GM19239 (cell line): ENCODE measurements around the gene DDI2.
"Not testable (repeated sequence)": the region's sequence is repeated elsewhere in the genome, so short reads cannot be mapped to it uniquely, and the experiment has no call there.

Experiments used
- DNase-seq: peaks from one replicate; pipeline ENCODE4 v3.0.0; 2011; ENCODE audit warnings: low spot score; ENCODE audit not compliant: insufficient read length
- FAIRE-seq: peaks from 2 replicates; lab custom pipeline; 2011; peaks lifted over from hg19 to GRCh38; lab: Jason Lieb, UNC

Gene DDI2

GRCh38 chr1:15604400-15604799 lies 12.9 kb upstream of the DDI2 start:
- not testable (repeated sequence) for DNase-seq, FAIRE-seq

- FAIRE-seq (no peak), DNase-seq (no peak)
Observed at GRCh38 chr1:15605398-15606383, 11.6 kb upstream of the DDI2 start.

GRCh38 chr1:15609631-15610030 lies 7.6 kb upstream of the DDI2 start:
- DNase-seq (no peak), FAIRE-seq (no peak)

DNA sequence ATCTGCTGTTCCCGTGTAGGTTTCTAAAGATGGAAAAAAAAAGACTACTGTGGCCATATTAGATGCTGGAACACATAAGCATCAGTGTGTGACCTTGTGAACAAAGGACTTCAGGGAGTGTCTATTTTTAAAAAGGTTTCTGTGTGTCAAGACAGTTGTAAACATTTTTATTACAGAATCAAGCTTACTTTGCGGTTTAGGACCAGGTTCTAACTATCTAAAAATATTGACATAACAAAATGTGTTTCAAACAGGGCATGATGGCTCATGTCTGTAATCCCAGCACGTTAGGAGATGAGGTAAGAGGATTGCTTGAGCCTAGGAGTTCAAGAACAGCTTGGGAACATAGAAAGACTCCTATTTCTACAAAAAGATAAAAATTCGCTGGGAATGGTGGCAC lies 7.1 kb upstream of the DDI2 start:
- FAIRE-seq (no peak), DNase-seq (no peak)

- DNase-seq (no peak), FAIRE-seq (peak; percentile 4)
Observed at GRCh38 chr1:15616373-15617172, 685 bp upstream of the DDI2 start.

DNA sequence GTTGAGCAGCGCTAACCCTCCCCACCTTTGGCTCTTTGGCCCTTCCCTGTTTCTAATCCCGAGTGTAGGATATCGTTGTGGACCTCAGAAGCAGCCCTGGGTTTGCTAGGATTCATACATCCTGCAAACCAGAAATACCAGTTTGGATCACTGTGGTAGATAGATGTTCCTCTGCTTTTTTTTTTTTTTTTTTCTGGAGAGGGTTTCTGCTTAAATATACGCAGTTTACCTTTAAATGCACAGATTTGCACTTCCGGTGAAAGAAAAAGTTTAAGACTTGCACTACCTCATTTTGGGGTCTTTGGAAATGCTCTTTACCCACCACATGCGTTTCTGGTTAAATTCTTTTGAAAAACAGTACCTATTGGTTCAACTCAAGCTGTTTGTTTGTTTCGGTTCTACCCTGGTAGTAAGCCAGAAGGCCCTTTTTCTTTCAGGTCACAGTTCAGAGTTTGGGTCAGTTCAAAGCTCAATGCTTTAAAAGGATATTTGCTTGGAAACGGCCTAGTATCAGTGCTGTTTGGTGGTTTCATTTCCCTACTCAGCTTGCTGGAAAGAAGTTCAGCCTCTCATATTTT lies 908 bp downstream of the DDI2 start:
- DNase-seq, result peak; percentile 53

DNA sequence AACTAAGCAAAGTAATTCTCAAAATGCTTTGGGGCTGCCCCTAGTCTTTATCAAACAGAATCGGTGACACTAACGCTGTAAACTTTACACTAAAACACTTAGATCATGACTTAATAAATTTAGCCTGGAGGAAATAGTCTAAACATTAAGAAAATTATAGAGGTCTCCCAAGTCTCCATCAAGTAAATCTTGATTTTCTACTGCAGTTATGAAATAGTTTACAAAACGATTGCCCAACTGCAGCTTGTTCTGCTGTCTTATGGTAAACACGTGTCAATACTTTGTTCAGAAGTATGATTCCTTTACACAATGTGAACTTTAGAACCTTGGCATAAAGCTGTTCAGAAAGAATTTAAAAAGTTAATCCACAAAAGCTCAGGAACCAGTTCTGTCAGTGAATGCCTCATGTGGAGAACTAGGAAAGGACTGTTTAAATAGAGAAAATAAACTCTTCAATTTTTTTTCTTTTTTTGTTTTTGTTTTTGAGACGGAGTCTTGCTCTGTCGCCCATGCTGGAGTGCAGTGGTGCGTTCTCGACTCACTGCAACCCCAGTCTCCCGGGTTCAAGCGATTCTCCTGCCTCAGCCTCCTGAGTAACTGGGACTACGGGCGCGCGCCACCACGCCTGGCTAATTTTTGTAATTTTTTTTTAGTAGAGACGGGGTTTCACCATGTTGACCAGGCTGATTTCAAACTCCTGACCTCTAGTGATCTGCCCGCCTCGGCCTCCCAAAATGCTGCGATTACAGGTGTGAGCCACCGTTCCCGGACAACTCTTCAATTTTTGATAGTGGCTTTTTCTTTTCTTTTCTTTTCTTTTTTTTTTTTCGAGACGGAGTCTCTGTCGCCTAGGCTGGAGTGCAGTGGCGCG lies 1.6 kb downstream of the DDI2 start:
- no peak for FAIRE-seq
- DNase-seq, result no peak

More for the DNA sequence above, 908 bp downstream of the DDI2 start:
- peak; percentile 80 for FAIRE-seq

DNA sequence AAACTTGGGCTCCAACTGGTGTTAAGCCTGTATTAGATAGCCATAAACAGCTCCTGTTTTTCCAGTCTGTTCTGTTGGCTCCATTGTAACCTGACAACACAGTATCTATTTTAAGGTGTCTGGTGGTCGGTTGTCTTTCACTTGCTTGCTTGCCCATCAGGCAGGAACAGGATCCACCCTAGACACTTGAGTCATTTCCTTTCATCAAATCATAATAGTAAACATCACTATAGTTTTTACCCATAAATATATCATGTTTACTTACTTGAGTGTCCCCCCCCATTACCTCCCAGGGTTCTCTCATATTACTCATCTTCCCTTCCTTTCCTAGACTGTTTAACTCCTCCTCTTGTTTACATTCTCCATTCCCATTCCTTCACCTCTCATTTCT lies 2.9 kb downstream of the DDI2 start:
- no peak for DNase-seq
- FAIRE-seq, result no peak

DNA sequence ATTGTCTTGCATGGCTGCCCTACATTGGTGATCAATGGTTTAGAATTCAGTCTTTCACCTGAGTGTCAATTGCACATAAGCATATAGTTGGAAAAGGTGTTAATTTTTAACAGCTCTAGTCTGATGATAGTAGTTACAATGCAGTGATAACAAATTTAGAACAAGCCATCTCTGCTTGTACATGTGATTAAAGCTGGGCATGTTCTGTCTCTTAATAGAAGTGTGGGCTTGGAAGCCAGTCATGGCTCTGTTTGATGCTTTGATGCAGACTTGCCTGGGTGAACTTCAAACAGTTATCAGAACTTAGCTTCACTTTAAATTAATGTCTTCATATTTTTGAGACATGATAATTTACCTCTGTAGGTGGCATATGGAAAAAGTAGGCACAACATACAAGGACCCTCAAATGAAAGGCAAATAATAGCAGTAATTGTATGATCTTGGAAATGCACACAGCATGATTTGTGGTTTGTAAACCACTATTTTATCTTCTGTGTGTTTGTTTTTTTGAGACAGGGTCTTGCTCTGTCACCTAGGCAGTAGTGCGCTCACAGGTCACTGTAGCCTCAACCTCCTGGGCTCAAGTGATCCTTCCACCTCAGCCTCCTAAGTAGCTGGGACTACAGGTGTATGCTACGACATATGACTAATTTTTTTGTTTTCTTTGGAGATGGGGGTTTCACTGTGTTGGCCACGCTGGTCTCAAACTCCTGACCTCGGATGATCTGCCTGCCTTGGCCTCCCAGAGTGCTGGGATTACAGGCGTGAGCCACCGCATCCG lies 3.8 kb downstream of the DDI2 start:
- no peak for DNase-seq
- FAIRE-seq, result no peak

DNA sequence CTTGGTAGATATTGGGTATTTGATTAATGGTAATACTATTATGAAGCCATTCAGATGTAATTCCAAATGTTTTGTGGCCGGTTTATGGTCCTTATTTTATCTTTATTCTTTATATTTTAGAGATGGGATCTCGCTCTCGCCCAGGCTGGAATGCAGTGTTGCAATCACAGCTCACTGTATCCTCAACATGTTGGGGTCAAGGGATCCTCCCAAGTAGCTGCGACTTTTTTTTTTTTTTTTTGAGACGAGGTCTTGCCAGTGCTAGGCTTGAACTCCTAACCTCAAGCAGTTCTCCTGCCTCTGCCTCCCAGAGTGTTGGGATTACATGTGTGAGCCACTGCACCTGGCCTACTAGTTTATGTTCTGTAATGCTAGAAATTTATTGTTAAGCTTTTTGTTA lies 4.7 kb downstream of the DDI2 start:
- FAIRE-seq (no peak), DNase-seq (no peak)

GRCh38 chr1:15622712-15623373 lies 5.6 kb downstream of the DDI2 start:
- FAIRE-seq, result no peak
- DNase-seq, result no peak

DNA sequence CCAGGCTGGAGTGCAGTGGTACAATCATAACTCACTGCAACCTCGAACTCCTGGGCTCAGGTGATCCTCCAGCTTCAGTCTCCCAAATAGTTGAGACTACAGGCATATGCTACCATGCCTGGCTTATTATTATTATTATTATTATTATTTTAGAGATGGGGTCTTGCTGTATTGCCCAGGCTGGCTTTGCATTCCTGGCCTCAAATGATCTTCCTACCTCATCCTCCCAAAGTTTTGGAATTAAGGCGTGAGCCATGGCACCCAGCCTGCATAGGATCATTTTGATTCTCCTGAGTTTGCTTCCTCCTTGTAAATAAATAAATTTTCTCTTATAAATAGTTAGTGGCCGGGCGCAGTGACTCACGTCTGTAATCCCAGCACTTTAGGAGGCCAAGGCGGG lies 6.2 kb downstream of the DDI2 start:
- DNase-seq, result no peak
- no peak for FAIRE-seq

GRCh38 chr1:15624133-15624714 lies 7.0 kb downstream of the DDI2 start:
- DNase-seq (no peak), FAIRE-seq (no peak)

DNA sequence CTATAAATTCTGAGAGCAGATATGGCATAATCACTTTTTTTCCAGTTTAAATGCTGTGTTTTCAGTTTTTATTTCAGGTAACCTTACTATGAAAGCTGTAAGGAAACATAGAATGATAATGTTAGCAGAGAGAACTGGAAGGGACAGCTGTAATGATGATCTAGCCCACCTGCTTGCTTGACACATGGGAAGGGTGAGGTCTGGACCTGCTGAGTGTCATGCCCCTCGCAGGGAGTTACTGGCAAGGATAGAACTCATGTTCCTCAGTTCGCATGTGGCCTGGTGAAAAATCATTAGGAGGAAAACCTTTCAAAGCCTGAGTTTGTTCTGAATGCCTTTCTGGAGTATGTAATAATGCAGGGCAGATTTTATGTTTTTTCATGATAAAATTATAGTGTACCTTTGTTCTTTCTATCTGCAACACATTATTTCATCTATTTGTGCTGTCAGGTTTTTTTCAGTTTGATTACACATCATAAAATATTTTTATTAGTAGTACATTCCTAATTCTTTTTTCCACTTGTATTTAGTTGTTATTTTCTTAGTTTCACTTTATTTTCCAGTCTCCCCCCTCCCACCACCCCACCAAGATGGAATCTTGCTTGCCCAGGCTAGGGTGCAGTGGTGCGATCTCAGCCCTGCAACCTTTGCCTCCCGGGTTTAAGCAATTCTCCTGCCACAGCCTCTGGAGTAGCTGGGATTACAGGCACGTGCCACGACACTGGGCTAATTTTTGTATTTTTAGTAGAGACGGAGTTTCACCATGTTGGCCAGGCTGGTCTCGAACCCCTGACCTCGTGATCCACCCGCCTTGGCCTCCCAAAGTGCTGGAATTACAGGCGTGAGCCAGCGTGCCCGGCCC lies 8.0 kb downstream of the DDI2 start:
- FAIRE-seq, result no peak
- no peak for DNase-seq

DNA sequence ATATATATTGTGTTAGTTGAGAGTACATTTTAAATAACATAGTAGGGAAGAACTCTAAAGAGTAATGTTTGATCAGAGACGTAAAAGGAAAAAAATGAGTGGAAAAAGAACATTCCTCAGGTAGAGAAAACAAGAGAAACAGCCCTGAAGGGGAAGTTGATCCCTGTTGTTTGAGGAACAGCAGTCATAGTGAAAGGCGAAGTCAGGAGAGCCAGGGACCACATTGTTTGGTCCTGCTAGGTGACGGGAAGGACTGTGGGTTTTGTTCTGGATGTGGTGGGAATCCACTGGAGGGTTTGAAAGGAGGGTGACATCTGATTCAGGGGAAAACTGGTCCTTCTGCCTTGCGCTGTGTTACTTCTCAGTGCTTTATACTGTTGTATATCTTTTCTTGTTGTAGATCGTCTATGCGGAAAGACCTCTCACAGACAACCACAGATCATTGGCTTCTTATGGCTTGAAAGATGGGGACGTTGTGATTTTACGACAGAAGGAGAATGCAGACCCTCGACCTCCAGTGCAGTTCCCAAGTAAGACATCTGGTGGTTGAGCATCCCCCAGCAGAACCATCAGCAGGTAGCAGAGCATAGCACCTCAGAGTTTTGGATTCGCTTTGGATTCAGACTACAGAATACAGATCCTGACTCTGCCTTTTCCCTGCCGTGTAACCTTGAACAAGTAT lies 9.2 kb downstream of the DDI2 start:
- DNase-seq (no peak), FAIRE-seq (peak; percentile 35)

DNA sequence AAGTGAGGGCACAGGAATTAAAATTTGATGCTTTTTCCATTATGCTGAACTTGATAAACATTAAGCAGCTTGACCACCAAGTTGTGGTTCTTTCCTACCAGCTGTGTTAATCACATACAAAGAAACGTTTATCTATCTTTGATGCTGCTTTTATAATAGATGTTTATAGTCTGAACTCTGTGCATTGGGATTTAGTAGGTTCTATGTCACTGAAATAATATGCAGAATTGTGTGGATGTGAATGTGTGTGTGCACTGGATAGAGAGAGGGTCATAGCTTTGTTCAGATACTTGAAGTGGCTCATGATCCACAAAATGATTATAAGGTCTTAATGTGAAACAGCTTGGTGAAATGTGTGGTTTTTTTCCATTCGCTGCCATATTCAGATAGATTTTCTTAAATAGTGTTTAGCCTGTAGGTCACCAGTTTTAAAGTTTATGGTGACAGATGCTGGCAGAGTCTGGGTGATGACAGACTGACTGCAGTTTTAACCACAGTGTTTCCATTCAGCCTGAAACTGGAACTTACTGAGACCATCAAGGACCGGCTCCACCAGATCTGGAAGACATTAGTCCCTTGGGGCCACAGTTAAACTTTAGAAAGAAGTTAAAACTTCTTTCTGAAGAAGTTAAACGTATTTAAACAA lies 10.2 kb downstream of the DDI2 start:
- peak; percentile 97 for FAIRE-seq

More for the DNA sequence above, 10.2 kb downstream of the DDI2 start:
- DNase-seq, result peak; percentile 55
